Adrenal gland (tissue), 5 donors: Measurements from ENCODE around the gene DBET.
"Not testable (repeated sequence)": the region's sequence is repeated elsewhere in the genome, so short reads cannot be mapped to it uniquely, and the experiment has no call there.

Experiments used
- POLR2A ChIP-seq, 2 donors: fragments of 450-650 bp; IDR thresholded peaks; one replicate each; pipeline ENCODE4 v1.6.1; 2017; ENCODE audit warnings: antibody characterized with exemption in 2 of 2, mild to moderate bottlenecking in 2 of 2, moderate library complexity in 1 of 2
- TF ChIP-seq, protein P1 (sequence below), 6 experiments: fragments of 450-650 bp in 4 of 6; fragments of 200-600 bp in 2 of 6; sonication (generic) in 1 of 6; IDR thresholded peaks; 1 replicate in 5 of 6; 2 replicates in 1 of 6; pipeline versions ENCODE4 v1.5.1 to v1.8.0; 2016 to 2021; ENCODE audit warnings: antibody characterized with exemption in 6 of 6, mild to moderate bottlenecking in 2 of 6, moderate library complexity in 1 of 6
- donor health status: DM: no; HTN: no; CAD: no.

DNA sequence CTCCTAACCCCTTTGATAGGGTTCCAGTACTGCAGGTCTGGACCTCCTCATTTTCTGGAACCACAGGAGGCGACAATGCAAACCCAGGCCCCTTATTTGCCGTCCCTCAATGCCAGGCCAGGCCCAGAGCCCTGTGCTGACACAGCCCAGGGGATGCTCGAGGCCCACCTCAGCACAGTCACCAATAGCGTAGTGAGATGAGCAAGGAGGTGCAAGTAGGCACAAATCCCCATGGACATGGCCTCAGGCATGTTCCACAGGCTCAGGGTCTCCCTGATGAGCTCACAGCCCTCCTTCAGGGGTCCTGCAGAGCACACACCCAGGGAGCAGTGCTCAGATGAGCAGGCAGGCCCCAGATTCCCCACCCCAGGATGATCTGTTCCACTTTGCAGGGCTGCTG is 5.3 kb upstream of the DBET start:
- TF ChIP-seq POLR2A (IDR thresholded peaks at IDR 0.05), result not testable (repeated sequence)
- TF ChIP-seq, protein P1, sequence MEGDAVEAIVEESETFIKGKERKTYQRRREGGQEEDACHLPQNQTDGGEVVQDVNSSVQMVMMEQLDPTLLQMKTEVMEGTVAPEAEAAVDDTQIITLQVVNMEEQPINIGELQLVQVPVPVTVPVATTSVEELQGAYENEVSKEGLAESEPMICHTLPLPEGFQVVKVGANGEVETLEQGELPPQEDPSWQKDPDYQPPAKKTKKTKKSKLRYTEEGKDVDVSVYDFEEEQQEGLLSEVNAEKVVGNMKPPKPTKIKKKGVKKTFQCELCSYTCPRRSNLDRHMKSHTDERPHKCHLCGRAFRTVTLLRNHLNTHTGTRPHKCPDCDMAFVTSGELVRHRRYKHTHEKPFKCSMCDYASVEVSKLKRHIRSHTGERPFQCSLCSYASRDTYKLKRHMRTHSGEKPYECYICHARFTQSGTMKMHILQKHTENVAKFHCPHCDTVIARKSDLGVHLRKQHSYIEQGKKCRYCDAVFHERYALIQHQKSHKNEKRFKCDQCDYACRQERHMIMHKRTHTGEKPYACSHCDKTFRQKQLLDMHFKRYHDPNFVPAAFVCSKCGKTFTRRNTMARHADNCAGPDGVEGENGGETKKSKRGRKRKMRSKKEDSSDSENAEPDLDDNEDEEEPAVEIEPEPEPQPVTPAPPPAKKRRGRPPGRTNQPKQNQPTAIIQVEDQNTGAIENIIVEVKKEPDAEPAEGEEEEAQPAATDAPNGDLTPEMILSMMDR (IDR thresholded peaks at IDR 0.05), result not testable (repeated sequence)
